HG02642 (cell line): ENCODE results near the gene ELK4.

ENCODE experiments used
- ATAC-seq: cut with Tn5 transposase; IDR thresholded peaks from one replicate; pipeline ENCODE4 v1.9.1; 2021; ENCODE audit warnings: mild to moderate bottlenecking; ENCODE audit not compliant: unreplicated experiment, poor library complexity

The ELK4 gene, protein sequence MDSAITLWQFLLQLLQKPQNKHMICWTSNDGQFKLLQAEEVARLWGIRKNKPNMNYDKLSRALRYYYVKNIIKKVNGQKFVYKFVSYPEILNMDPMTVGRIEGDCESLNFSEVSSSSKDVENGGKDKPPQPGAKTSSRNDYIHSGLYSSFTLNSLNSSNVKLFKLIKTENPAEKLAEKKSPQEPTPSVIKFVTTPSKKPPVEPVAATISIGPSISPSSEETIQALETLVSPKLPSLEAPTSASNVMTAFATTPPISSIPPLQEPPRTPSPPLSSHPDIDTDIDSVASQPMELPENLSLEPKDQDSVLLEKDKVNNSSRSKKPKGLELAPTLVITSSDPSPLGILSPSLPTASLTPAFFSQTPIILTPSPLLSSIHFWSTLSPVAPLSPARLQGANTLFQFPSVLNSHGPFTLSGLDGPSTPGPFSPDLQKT

DNA sequence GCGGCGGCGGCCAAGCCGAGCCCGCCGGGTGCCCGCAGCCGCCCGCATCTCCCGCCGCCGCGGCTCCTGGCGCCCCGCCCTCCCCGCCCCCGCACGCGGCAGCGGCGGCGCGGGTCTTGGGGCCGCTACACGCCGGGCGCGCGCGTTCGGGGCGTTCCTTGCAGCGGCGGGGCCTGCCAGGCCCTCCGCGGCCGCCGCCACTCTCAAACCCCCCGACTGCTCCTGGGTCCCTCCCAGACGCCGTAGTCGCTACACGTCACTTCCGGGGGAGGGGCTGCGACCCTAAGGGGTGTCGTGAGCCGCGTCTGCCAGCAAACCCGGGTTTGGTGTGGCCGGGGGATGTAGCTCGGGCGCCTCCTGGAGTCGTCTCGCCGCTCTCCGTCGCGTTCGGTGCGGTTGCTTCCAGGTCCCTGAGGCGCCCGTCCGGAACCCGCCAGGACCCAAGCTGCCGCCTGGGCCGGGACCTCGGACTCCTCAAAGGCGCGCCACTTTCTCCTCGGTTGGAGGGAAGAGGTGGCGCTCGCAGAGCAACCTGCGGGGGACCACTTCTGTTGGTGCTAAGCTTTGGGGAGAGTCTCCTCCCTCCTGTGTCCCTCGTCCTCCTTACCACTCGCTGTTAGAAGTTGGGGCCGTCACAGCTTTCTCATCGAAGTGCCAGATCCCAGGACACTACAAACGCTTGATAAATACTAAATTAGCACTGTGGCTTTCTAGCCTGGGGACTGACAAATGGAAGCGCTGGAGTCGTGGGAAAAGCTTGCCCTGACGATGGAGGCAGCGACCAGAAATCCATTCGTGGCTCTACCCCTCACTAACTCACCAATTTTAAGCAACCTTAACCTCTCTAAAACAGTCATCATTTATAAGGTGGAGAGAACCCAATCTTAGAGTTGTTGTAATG is at the start of gene ELK4:
ELK4 (minus strand) TSS at position 244 of the 901 bp plus-strand sequence. CDS start 8,129 bp downstream, outside the sequence.
- ATAC-seq = peak; percentile 83

DNA sequence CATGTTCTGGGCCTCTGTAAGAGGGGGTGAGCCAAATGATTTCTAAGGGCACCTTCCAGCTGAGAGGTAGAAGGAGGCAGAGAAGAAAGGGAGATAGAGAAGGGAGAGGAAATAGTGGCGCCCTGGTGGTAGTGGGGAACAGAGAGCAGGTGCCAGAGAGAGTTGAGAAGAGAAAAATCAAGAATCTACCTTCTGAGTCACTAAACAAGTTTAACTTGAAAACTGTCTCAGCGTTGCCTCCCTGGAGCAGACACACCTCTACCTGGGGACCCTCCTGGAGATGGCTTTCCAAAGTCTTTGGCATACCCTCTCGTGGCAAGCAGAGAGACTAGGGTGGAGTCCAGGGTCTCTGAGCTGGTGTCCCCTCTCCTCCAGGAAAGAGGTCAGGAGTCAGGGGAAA is 49.6 kb upstream of the ELK4 start:
- ATAC-seq = no peak

DNA sequence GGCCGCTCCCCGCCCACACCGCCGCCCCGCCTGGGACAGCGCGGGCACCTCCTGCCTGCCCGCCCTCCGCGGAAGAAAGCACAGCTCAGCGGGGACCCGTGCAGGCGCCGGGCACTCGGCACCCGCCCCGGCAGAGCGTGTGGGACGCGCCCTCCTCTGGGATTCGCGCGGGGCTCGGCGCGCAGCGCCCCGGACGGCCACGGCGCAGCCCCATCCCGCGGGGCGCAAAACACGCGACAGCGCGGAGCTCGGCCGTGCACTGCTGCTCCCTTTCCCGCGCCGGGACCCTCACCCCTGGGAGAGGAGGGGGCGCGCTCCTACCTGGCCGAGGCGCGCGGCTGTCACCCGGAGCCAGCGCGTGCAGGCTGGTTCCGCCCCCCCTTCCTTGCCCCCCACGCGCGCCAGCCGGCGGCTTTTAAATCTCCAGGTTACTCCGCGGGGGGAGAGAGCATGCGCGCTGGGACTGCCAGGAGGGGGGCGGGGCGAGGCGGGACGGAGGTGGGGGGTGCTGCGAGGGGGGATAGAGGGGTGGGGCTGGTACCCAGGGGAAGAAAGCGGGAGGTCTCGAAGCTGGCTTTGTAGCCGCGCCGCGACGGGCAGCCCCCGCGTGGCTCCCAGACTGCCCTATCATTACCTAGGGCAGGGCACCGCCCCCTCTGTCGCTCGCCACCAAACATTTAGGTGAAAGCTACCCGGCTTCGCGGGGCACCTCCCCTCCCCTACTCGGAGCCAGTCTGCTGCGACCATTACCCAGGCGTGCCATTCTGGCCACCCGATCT is 48.5 kb upstream of the ELK4 start, which contains the start of gene SLC45A3:
SLC45A3 (minus strand) TSS at position 437 of the 779 bp plus-strand sequence. CDS start 15,853 bp downstream, outside the sequence.
- ATAC-seq = peak; percentile 72

DNA sequence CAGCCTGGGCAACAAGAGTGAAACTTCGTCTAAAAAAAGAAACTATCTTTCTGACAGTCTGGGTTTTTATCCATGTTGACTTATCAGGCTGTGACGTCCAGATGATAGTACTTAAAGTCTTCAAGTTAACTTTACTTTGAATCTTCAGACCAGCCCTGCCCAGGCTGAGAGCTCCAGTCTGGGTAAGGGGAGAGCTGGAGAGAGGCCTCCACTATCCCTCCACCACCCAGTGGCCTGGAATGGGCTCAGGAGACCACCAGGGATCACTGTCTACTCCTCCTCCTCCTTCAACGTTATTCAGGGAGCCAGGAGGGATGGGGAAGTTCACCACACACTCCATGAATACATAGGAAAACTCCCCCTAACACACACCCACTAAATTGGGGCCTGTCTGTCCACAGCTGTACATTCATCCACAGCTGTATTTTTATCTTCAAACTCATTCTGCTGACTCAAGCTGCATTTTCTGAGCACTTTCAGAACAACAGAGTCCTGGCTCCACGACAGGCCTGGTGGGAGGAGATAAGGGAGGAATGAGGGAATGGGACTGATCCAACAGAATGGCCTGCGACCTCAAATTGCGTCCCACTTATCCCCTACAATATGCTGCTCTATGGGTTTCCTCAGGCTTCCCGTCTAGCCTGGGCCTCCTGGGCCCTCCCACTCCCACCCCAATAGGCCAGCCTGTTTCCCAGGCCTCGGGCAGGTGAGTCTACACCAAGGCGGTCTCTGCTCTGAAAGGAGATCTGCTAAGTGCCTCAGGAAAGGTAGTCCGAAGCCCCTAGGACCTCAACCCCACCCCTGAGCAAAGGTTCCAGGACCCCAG is 46.7 kb upstream of the ELK4 start:
- no peak for ATAC-seq

DNA sequence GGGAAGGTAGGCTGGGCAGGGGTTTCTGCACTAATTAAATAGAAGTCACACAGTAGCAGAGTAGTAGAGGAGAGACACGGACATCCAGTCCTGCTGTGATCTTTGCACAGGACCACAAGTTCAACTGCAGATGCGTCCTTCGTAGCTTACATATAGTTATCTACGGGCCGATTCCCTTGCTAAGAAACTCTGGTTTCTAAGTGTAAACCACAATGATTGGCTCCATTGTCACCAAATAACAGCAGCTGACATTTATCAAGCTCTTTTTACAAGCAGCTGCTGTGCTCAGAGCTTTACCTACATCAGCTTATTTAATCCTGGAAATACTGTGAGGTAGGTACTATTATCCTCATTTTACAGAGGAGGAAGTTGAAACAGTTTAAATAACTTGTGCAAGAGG is 45.4 kb upstream of the ELK4 start:
- no peak for ATAC-seq

DNA sequence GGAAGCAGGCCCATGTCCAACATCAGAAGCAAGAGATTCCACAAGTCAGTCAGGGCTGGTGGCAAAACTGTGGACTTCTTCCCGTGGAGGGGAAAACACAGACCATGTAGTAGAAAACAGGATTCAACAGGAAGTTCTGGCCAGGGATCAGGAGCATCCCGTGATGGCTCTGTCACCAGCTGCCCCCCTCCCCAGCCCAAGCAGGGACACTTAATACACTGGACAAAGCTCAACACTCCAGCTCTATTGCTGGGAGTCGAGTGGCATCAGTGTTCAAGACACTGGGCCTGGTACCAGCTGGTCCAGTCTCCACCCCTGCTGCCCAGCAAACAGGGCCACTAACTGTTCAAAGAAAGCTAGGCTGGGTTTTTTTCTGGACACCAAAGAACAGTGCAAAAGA is 44.8 kb upstream of the ELK4 start:
- no peak for ATAC-seq

DNA sequence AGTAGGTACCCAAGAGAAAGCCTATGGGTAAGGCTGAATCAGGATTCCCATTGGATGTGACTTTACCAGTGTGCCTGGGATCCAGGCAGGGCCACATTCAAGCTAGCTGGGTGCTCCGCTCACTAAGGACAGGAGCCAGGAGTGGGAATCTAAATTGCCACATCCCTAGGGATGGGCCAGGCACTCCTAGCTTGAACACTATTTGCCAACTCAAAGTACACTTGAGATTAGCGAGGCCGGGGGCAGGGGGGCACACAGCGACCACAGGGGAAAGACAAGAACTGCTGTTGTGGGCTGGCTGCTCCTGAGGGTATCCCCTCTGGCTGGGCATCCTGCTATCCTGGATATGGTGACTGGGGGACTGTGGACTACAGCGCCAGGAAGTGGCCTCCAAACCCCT is 44.2 kb upstream of the ELK4 start:
- no peak for ATAC-seq

DNA sequence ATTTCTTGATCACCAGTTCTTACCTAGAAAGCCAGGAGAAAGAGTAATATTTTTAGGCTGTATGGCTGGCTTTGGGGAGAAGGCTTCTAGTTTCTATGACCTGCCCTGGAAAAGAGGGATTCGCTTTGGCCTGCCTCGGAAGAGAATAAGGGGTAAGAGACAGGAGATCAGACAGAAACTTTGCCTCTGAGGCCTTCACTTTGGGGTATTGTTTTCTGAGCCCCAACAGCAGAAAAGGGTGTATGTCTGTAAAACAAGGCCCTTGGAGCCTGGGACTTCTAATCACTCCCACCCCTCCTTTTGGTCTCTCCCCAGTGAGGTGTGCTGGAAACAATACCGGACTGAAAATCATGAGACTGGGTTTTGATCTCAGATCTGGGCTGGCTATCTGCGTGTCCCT is 43.4 kb upstream of the ELK4 start:
- ATAC-seq = no peak

DNA sequence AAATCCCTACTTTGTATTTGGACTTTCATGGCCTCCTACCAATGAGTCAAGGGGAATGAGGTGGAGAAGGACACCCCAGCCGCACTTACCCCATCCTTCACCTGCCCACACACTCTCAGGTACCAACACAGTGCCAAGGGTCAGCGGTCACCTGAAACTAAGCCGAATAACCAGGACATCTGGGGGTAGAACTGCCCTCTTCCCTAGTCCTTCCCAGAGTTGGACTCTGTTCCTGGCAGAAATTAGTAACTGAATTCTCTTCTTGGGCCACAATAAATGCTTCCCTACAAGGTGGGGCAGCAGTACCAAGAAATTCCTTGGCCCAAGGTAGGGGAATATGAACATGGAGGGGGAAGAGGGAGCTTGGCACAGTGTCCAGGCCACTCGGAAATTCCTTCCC is 41.2 kb upstream of the ELK4 start:
- ATAC-seq = no peak

DNA sequence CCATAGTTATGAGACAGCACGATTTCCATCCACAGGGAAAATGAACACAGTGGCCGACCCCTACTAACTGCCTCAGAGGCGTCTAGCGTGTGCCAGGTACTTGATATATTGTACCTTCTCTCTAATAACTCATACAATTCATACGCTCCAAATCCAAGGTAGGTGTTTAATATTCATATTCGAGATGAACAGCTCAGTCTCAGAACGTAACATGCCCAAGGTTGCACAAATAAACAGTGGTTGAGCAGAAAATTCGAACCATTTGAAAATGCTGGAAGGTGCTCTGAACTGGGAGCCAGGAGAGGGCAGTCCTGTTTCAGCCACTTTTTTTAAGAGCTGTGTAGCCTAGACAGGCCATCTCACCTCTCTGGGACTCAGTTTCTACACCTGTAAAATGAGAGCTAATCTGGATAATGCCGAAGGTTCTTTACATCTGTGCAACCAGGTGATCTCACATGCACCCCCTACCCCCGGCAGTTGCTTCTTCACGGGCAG is 40.6 kb upstream of the ELK4 start:
- ATAC-seq = no peak

DNA sequence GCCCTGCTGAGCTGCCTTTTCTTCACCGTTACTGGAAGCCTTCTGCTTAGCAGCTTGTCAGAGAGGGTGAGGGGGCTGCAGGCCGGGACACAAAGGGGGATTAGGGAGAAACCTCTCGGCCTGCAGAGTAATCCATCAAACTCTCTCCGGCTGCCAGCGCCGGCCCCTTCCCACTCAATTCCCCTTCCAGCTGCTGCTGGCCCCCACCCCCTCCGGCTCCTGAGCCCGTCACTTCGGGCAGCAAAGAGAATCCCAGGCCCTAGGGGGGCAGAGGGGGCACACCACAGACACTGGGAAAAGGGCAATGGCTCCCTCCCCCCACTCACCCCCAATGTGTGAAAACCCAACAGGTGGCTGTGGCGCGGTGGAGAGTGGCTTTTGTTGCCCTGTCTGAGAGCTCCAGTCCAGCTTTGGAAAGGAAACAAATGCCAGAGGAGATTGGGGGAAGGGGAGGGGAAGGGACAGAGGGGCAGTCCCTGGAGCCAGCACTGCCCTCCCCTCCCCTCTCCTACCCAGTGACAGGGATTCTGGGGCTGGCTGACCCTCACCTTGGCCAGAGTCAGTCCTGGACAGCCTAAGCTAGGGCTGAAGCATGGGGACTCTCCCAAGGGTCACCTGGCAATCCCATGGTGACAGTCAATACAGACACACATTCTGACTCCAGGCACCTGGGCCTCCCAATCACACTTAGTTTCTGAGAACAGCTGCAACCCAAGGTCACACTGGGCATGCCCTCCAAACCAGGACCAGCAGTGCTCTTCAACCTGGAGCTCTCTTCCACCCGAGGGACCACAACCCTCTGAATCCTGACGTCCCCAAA is 39.0 kb upstream of the ELK4 start:
- ATAC-seq = no peak

DNA sequence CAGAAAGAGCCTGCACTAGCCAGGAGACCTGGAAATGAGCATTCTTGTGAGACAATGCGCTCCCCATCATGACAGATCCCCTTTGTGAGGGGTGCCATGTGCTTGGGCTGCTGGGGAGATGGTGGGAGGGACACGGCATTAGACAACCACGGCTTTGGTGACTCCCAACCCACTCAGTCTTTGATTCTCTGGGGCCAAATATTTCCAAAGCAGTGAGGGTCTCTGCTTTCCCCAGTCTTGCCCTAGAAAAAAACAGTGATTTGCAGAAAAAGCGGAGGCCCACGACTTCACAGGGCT is 38.3 kb upstream of the ELK4 start:
- ATAC-seq = no peak

DNA sequence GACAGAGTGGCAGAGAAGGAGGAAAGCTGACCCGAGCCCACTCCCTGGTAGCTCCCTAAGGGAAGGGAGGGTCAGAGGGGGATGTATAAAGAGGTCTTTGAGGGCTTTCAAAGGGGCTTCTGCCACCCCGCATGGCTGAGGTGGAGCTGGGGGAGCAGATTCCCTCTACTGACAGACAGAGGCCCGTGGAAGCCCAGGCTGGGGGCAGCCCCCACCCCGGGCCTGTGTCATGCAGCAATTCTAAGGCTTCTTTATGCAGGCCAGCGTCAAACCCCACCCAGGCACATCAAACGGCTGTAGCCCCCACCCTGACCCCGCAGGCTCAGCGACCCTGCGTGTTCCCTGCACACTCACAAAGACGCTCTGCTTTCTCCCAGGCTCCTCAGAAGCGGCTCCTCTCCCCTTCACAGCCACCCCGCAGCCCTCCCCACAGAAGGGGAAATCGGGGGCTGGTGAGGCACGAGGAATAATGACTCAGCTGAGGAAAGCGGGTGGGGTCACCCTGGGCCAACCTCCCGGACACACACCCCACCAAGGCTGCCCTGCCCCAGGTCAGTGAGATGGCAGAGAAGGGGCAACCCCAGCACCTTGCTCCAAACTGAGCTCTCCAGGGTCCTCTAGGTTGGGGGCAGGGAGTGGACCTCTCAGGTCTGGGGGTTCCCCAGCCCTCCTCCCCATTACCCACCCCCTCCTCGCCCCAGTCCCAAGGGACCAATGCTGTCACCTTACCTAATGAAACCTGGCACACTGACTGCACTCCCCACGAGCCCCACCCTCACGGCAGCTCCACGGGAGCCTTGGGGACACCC is 37.7 kb upstream of the ELK4 start:
- peak; percentile 39 for ATAC-seq

DNA sequence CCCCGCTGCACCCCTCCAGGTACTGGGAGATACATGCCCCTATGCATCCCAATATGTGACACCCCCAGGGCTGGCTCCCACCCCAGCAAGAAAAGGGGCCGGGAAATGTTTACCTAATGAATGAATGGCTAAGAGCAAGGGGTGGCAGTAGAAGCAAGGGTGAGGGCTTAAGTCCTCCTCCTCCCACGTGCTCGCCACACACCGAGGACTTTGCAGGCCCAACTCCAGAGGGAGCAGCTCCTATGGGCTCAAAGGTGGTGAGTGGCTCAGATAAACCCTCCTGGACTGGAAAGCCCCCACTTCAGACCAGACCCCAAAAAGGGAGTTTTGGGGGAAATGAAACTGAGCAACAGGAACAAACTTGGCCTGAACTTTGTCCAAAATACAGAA is 37.1 kb upstream of the ELK4 start:
- ATAC-seq = peak; percentile 49

DNA sequence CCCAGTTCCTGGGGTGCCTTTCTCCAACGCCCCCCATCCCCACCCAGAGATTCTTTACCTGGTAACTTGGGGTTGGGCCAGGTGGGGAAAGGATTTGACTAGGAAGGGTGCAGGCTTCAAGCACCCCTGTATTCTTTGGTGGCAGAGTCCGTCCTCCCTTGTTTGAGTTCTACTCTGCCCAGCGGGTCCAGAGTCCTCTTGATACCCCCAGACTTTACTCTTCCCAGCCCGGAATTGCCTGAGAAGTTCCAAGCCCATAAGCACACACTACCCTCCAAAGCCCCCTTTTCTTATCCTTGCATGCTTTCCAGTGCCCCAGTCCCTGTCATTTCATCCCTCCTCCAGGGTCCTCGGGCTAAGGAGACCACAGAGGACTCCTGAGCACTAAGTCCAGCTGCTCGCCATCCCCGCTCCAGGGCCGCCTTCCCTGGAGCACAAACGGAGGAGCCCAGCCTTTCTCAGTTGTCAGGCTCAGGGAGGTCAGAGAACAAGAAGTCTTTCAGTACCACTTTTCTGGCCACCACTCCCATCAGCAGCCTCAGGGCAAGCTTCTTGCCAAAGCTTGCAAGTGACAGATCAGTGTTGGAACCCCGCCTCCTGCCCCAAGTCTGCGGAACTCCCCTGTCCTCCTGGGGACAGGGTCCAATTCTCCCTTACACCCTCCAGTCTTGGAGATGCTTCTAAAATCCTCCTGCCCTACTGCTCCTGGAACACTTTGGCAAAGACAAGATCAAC is 36.3 kb upstream of the ELK4 start:
- ATAC-seq = no peak

DNA sequence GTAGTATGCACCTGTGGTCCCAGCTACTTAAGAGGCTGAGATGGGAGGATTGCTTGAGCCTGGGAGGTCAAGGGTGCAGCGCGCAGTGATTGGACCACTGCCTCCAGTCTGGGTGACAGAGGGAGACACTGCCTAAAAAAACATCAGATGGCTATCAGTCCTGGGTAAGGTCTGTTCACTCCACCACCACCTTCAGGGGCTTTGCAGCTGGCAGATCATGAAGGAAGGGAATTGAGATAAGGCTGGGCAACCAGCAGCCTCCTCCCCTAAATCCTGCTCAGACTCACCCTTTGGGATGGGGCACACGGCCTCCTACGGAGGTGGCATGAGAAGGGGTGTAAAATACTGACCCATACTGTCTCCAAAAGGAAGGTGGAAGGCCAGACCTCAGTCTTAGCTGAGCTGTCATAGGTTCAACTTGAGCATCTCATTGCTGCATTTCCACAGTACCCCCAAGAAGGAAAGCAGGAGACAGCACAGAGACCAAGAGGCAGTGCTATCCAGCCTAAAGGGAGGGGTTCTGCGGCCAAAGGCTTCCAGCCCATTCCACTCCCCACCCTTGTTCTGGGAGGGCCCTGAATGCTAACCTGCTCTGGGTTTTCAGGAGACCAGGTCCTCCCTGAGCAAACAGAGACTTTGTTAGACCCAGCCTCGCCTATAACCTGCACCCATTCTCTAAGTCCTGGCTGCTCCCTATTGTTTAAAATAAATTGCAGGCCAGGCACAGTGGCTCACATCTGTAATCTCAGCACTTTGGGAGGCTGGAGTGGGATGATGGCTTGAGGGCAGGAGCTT is 34.8 kb upstream of the ELK4 start:
- ATAC-seq = no peak
